HG03520 (cell line): ENCODE data around the gene AIG1.
"Not testable (repeated sequence)": the region's sequence is repeated elsewhere in the genome, so short reads cannot be mapped to it uniquely, and the experiment has no call there.

Source experiments
- ATAC-seq: cut with Tn5 transposase; IDR thresholded peaks from one replicate; pipeline ENCODE4 v1.9.1; 2021; ENCODE audit warnings: mild to moderate bottlenecking, moderate library complexity; ENCODE audit not compliant: unreplicated experiment

The AIG1 gene

GRCh38 chr6:143060806-143061596, at the start of gene AIG1:
TSS of gene AIG1 (plus strand) at chr6:143060889. CDS start at chr6:143060926, 37 bp downstream.
- ATAC-seq: peak; percentile 53

GRCh38 chr6:143014764-143015163, 45.9 kb upstream of the AIG1 start:
- peak; percentile 58 for ATAC-seq

GRCh38 chr6:143015300-143015706, 45.4 kb upstream of the AIG1 start:
- no peak for ATAC-seq

- ATAC-seq: no peak
Observed at GRCh38 chr6:143018955-143019354, 41.7 kb upstream of the AIG1 start.

- not testable (repeated sequence) for ATAC-seq
Observed at GRCh38 chr6:143020862-143021261, 39.8 kb upstream of the AIG1 start.

- ATAC-seq: no peak
Observed at GRCh38 chr6:143021543-143021942, 39.1 kb upstream of the AIG1 start.

- no peak for ATAC-seq
Observed at GRCh38 chr6:143022587-143022986, 38.1 kb upstream of the AIG1 start.

GRCh38 chr6:143023695-143024094, 37.0 kb upstream of the AIG1 start:
- no peak for ATAC-seq

GRCh38 chr6:143024977-143025376, 35.7 kb upstream of the AIG1 start:
- no peak for ATAC-seq

- peak; percentile 67 for ATAC-seq
Observed at GRCh38 chr6:143026696-143027449, 33.8 kb upstream of the AIG1 start.

- no peak for ATAC-seq
Observed at GRCh38 chr6:143034689-143035334, 25.9 kb upstream of the AIG1 start.

- ATAC-seq: no peak
Observed at GRCh38 chr6:143037470-143037869, 23.2 kb upstream of the AIG1 start.

- no peak for ATAC-seq
Observed at GRCh38 chr6:143038833-143039232, 21.9 kb upstream of the AIG1 start.

GRCh38 chr6:143039548-143039947, 21.1 kb upstream of the AIG1 start:
- no peak for ATAC-seq

- ATAC-seq: no peak
Observed at GRCh38 chr6:143040018-143040417, 20.7 kb upstream of the AIG1 start.

- ATAC-seq: not testable (repeated sequence)
Observed at GRCh38 chr6:143044345-143044744, 16.3 kb upstream of the AIG1 start.

GRCh38 chr6:143049611-143050010, 11.1 kb upstream of the AIG1 start:
- ATAC-seq: no peak

GRCh38 chr6:143050509-143050908, 10.2 kb upstream of the AIG1 start:
- ATAC-seq: no peak

GRCh38 chr6:143052282-143052681, 8.4 kb upstream of the AIG1 start:
- ATAC-seq: no peak

- no peak for ATAC-seq
Observed at GRCh38 chr6:143053856-143054255, 6.8 kb upstream of the AIG1 start.

GRCh38 chr6:143054329-143054728, 6.4 kb upstream of the AIG1 start:
- ATAC-seq: no peak

GRCh38 chr6:143055213-143055612, 5.5 kb upstream of the AIG1 start:
- no peak for ATAC-seq
